ENCODE measurements around the gene USF2. TPM values are rescaled to one million over a fixed set of nuclear protein-coding genes. Genes with fewer than 3 reads are reported as not detected.

Gene USF2
- polyA plus RNA-seq, 1 of the 3 experiments (the other 2 are of a cell fraction): 102 TPM

DNA sequence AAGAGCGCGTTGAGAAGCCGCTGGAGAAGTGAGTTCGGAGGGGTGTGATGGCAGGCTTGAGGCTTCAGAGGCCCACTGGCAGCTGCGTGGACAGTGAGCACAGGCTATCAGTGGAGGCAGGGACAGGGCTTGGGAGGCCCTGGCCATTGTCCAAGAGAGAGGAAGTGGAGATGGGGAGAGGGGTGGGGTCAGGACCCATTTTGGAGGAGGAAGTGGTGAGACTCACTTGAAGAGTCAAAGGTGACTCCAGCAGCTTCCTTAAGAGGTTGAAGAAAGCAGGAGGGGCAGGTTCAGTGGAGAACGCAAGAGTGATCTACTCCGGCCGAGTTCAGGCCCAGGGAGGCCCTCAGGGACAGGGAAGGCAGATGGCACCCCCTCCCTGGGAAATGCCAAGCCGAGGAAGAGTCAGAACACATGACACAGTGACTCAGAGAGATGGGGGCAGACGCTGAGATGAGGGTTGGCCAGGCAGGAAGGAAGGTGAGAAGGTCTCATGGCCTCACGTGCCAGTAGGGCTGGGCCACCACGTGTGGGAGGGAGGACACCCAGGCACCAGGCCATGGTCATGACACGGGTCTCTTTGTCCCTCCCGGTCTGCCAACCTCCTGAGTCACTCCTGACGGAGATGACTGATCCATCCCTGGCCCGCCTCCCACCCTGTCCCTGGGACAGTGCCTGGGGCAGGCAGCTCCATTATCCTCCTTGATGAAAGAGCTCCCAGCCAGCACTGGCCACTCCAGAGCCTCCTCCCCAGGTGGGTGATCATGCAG lies 50.1 kb downstream of the USF2 start:
- TF ChIP-seq, protein P1, sequence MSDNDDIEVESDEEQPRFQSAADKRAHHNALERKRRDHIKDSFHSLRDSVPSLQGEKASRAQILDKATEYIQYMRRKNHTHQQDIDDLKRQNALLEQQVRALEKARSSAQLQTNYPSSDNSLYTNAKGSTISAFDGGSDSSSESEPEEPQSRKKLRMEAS (IDR thresholded peaks at IDR 0.05; ENCODE audit: low read depth): peak; percentile 62; the same call in 1 of the 2 replicates
- TF ChIP-seq TAF1 (IDR thresholded peaks at IDR 0.05; ENCODE audit: borderline replicate concordance, low read depth, low read length): no peak
- TF ChIP-seq, protein P2, sequence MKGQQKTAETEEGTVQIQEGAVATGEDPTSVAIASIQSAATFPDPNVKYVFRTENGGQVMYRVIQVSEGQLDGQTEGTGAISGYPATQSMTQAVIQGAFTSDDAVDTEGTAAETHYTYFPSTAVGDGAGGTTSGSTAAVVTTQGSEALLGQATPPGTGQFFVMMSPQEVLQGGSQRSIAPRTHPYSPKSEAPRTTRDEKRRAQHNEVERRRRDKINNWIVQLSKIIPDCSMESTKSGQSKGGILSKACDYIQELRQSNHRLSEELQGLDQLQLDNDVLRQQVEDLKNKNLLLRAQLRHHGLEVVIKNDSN (IDR thresholded peaks at IDR 0.05; ENCODE audit: borderline replicate concordance, low read depth): peak; percentile 45; the same call in 1 of the 2 replicates
- Histone ChIP-seq H3K36me3 (replicated peaks in 1 of 2; ENCODE audit: control insufficient read depth in 1 of 2, insufficient read depth in 2 of 2, low read length in 1 of 2) (no peaks in the 10 kb centered on the region), H3K9me2 (no peaks in the 10 kb centered on the region), H3K4me3 (ENCODE audit: low read depth in 2 of 2, low read length in 1 of 2) (no peak overlapping the region), H3K79me2 (ENCODE audit: insufficient read depth) (no peaks in the 10 kb centered on the region), H3K9ac (no peak overlapping the region), H3F3A (replicated peaks; ENCODE audit: insufficient read depth) (no peaks in the 10 kb centered on the region), H3K4me1 (ENCODE audit: control insufficient read depth in 1 of 2, insufficient read depth in 2 of 2, low read depth in 1 of 2, low read length in 1 of 2) (no peaks in the 10 kb centered on the region), H3K4me2 (no peak overlapping the region), H3K27ac (ENCODE audit: low read depth in 2 of 2, low read length in 1 of 2) (no peak overlapping the region), H3K27me3 (ENCODE audit: insufficient read depth) (no peaks in the 10 kb centered on the region), H2AFZ (ENCODE audit: low read depth) (0 out of 2 replicates have a peak overlapping the region, but pooled peaks have one; percentile 35), H4K20me1 (ENCODE audit: insufficient read depth) (no peaks in the 10 kb centered on the region), H3K9me3 (no peaks in the 10 kb centered on the region)
- CTCF ChIA-PET: interaction anchor here (0.7 kb wide), 1 partner anchor 52 kb away, joined by 3 read pairs; no protein-coding TSS in a partner anchor
- POLR2A ChIA-PET: no interaction called here
- DNase-seq: no peak
- 53% methylated on average over 15 of the region's 16 CpGs for WGBS (ENCODE audit: low lambda C conversion rate)

DNA sequence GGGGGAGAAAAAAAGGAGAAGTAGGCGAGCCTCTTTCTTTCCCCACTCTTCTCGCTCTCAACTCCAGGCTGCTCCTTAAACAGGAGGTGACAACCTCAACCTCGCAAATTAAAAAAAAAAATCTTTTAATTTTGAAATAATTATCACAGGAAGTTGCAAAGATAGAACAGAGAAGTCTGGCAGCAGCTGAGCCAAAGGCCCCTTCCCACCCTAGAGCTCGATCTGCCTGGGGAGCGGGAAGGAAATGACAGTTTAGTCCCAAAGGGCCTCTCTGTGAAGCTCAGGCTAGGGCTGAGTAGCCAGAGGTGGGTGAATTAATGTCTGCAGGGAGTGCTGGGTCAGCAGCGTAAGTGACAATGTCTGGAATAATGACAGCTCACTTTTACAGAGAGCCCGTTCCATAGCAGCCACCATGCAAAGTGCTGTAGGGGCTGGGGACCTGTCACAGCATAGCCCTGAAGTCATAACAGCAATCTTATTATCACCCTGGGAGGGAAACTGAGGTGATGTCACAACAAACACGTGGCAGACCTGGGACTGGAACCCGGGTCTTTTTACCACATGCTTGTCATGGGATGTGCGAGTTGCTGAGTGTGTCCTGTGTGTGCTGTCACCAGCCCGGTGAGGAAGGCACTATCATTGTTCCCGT lies 51.4 kb downstream of the USF2 start:
- Histone ChIP-seq H3K4me1 (ENCODE audit: control insufficient read depth in 1 of 2, insufficient read depth in 2 of 2, low read depth in 1 of 2, low read length in 1 of 2) (no peaks in the 10 kb centered on the region), H3F3A (replicated peaks; ENCODE audit: insufficient read depth) (no peaks in the 10 kb centered on the region), H3K79me2 (ENCODE audit: insufficient read depth) (no peaks in the 10 kb centered on the region), H3K4me2 (no peak overlapping the region), H4K20me1 (ENCODE audit: insufficient read depth) (no peaks in the 10 kb centered on the region), H3K9ac (no peak overlapping the region), H2AFZ (ENCODE audit: low read depth) (no peak overlapping the region), H3K4me3 (ENCODE audit: low read depth in 2 of 2, low read length in 1 of 2) (no peak overlapping the region), H3K27me3 (ENCODE audit: insufficient read depth) (0 out of 2 replicates have a peak, but pooled peaks cover 4% of the 10 kb centered on the region), H3K9me3 (no peaks in the 10 kb centered on the region), H3K9me2 (no peaks in the 10 kb centered on the region), H3K27ac (ENCODE audit: low read depth in 2 of 2, low read length in 1 of 2) (no peak overlapping the region), H3K36me3 (replicated peaks in 1 of 2; ENCODE audit: control insufficient read depth in 1 of 2, insufficient read depth in 2 of 2, low read length in 1 of 2) (no peaks in the 10 kb centered on the region)
- POLR2A ChIA-PET: no interaction called here
- WGBS (ENCODE audit: low lambda C conversion rate): 46% methylated on average over 12 of the region's 12 CpGs
- DNase-seq: no peak
- CTCF ChIA-PET: interaction anchor here (0.9 kb wide), 1 partner anchor 16 kb away, joined by 4 read pairs; no protein-coding TSS in a partner anchor
- TF ChIP-seq TAF1 (IDR thresholded peaks at IDR 0.05; ENCODE audit: borderline replicate concordance, low read depth, low read length) (no peak), GABPA (IDR thresholded peaks at IDR 0.05; ENCODE audit: low read depth) (no peak), FOXM1 (IDR thresholded peaks at IDR 0.05; ENCODE audit: low read depth) (no peak), RFX5 (IDR thresholded peaks at IDR 0.05; ENCODE audit: low read length) (no peak), GATA2 (CRISPR knock-in tag; IDR thresholded peaks at IDR 0.05) (no peak), ELF1 (IDR thresholded peaks at IDR 0.05) (no peak), POLR2AphosphoS5 (IDR thresholded peaks at IDR 0.05; ENCODE audit: low read depth, low read length) (no peak), JUND (IDR thresholded peaks at IDR 0.05) (no peak), MXI1 (IDR thresholded peaks at IDR 0.05; ENCODE audit: low read depth, low read length) (no peak), EP300 (IDR thresholded peaks at IDR 0.05; ENCODE audit: borderline replicate concordance in 1 of 2, low read depth in 1 of 2, low read length in 1 of 2) (no peak), TEAD4 (IDR thresholded peaks at IDR 0.05; ENCODE audit: borderline replicate concordance, insufficient read depth) (no peak), RAD21 (IDR thresholded peaks at IDR 0.05; ENCODE audit: low read length) (no peak), SIN3A (IDR thresholded peaks at IDR 0.05; ENCODE audit: borderline replicate concordance, low read depth, low read length) (no peak), TCF12 (IDR thresholded peaks at IDR 0.05) (no peak), FOXJ3 (CRISPR knock-in tag; IDR thresholded peaks at IDR 0.05) (no peak)
- TF ChIP-seq, protein P3, sequence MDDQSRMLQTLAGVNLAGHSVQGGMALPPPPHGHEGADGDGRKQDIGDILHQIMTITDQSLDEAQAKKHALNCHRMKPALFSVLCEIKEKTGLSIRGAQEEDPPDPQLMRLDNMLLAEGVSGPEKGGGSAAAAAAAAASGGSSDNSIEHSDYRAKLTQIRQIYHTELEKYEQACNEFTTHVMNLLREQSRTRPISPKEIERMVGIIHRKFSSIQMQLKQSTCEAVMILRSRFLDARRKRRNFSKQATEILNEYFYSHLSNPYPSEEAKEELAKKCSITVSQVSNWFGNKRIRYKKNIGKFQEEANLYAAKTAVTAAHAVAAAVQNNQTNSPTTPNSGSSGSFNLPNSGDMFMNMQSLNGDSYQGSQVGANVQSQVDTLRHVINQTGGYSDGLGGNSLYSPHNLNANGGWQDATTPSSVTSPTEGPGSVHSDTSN (IDR thresholded peaks at IDR 0.05): no peak
- TF ChIP-seq, protein P4, sequence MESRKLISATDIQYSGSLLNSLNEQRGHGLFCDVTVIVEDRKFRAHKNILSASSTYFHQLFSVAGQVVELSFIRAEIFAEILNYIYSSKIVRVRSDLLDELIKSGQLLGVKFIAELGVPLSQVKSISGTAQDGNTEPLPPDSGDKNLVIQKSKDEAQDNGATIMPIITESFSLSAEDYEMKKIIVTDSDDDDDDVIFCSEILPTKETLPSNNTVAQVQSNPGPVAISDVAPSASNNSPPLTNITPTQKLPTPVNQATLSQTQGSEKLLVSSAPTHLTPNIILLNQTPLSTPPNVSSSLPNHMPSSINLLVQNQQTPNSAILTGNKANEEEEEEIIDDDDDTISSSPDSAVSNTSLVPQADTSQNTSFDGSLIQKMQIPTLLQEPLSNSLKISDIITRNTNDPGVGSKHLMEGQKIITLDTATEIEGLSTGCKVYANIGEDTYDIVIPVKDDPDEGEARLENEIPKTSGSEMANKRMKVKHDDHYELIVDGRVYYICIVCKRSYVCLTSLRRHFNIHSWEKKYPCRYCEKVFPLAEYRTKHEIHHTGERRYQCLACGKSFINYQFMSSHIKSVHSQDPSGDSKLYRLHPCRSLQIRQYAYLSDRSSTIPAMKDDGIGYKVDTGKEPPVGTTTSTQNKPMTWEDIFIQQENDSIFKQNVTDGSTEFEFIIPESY (IDR thresholded peaks at IDR 0.05; ENCODE audit: borderline replicate concordance, low read depth): no peak
- TF ChIP-seq, protein P5, sequence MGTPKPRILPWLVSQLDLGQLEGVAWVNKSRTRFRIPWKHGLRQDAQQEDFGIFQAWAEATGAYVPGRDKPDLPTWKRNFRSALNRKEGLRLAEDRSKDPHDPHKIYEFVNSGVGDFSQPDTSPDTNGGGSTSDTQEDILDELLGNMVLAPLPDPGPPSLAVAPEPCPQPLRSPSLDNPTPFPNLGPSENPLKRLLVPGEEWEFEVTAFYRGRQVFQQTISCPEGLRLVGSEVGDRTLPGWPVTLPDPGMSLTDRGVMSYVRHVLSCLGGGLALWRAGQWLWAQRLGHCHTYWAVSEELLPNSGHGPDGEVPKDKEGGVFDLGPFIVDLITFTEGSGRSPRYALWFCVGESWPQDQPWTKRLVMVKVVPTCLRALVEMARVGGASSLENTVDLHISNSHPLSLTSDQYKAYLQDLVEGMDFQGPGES (IDR thresholded peaks at IDR 0.05; ENCODE audit: low read depth, low read length): no peak
